GM12864 (cell line): ENCODE measurements around the gene PRIMA1.

Experiments used
- DNase-seq: peaks from one replicate; pipeline ENCODE4 v3.0.0-alpha.2; 2011; ENCODE audit warnings: low read depth
- H3K4me3 ChIP-seq: 2 replicates; pipeline ENCODE4 v1.5.1; 2011; ENCODE audit warnings: mild to moderate bottlenecking, low read depth, low read length, control low read depth
- CTCF ChIP-seq: IDR thresholded peaks from 2 replicates; pipeline ENCODE4 v1.5.1; 2011; ENCODE audit warnings: low read depth, mild to moderate bottlenecking, moderate library complexity, low read length, control low read depth, inconsistent platforms; ENCODE audit errors: missing control alignments

The PRIMA1 gene

DNA sequence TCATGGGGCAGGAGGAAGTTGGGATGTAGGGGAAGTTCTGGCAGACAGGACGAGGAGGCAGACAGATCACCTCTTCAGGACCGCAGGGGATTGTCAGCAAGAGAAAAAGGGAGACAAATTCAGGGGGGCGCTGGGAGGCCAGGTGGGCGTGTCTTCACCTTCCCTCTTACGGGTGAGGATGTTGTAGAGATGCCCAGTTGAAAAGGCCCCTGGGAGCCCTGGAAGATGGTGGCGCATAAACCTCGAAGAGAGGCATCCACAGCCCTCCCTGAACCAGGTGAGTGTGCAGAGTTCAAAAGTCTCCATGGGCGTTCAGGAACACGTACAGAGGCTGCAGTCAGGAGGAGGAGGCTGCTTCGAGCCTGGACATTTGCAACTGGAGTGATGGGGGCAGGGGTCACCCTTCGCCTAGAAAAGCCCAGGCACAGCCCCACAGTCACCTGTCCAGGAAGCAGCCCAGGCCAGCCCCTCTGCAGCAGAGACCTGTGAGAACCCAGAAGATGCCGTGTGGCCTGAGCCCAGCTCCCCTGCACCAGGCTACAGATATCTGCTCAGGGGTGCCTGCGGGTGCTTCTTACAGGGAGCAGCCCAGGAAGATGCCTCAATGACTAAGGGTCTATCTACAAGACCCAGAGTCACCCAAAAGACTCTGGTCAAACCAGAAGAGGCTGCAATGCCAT is 74.4 kb downstream of the PRIMA1 start:
- no peak for DNase-seq
- no peak for TF ChIP-seq CTCF
- H3K4me3 ChIP-seq = no peak overlapping the region

DNA sequence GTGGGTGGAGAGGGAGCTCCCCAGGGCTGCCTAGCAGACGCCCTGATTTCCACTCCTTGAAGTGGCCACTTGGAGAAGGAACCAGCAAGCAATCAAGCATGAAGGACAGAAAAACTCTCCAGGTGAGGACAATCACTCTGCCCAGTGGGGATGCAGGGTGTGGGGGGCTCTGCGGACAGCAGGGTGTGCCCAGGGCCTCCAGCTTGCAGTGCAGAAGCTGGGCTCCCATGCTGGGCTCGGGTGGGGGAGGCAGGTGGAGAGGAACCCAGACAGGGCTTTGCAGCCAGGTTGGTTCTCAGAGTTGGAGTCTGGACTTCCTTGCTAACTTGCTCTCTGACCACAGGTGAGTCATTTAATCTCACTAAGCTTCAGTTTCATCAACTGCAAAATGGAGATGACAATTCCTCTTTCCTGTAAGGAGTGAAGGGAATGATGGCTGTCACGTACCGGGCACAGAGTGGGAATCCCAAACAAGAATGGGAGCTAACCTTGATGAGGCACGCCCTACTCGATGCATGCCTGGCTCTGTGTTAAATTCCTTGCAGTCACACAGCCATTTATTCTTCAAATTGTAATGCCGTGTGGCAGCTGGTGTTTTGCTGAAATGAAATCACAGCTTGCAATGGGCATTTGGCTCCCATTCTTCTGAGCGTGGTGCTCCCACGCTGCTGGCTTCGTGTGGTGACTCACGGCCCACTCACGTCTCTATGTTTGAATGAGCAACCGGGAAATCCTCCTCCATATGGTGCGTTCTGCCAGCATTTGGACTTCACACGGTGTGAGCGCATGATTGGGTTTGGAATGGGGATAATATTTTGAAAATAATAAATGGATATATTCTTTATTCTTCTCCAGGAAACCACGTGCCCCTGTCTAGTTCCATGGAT is 75.2 kb downstream of the PRIMA1 start:
- no peak for DNase-seq
- H3K4me3 ChIP-seq = no peak overlapping the region
- TF ChIP-seq CTCF = no peak

- DNase-seq = no peak
Measured at GRCh38 chr14:93712079-93712837, 76.0 kb downstream of the PRIMA1 start.

GRCh38 chr14:93709249-93709648 is 79.0 kb downstream of the PRIMA1 start:
- no peak for DNase-seq
- TF ChIP-seq CTCF = no peak
- H3K4me3 ChIP-seq = no peak overlapping the region

More at GRCh38 chr14:93712079-93712837, 76.0 kb downstream of the PRIMA1 start:
- no peak overlapping the region for H3K4me3 ChIP-seq
- TF ChIP-seq CTCF = no peak

- H3K4me3 ChIP-seq = no peak overlapping the region
- TF ChIP-seq CTCF = no peak
- no peak for DNase-seq
Measured at GRCh38 chr14:93708800-93709199, 79.5 kb downstream of the PRIMA1 start.

DNA sequence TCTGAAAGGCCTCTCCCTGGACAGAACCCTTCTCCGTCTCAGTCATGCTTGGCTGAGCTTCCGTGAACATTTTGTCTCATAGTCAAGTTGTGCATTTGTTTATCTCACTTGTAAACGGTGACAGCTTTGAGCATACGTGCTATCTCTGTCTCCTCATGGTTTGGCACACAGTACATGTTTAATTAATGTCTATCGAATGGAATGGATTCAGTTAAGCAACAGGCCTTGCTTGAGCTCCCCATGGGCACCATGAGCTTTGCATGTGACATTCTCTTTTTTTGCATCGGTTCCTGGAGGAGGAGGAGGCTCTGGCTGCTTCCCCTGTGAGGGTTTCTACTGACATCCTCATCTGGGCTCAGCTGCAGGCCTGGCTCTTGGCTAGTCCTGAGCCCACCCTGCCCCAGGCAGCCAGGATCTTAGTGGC is 80.0 kb downstream of the PRIMA1 start:
- H3K4me3 ChIP-seq = no peak overlapping the region
- TF ChIP-seq CTCF = no peak
- DNase-seq = no peak
